HG03045 (cell line): ENCODE results near the gene TMED9.
A peak's percentile ranks its signal among the peaks of the same experiment; 100 is the strongest.
"Not testable (repeated sequence)": the region's sequence is repeated elsewhere in the genome, so short reads cannot be mapped to it uniquely, and the experiment has no call there.

ENCODE experiments used
- ATAC-seq: cut with Tn5 transposase; IDR thresholded peaks from one replicate; pipeline ENCODE4 v1.9.1; 2021; ENCODE audit warnings: mild to moderate bottlenecking, moderate library complexity; ENCODE audit not compliant: unreplicated experiment

TMED9 gene

GRCh38 chr5:177592010-177592834, at the start of gene TMED9:
Gene TMED9, plus strand, starts transcription at chr5:177592203. Its CDS starts 12 bp downstream, at chr5:177592215.
- peak; percentile 95 for ATAC-seq

- no peak for ATAC-seq
Observed at GRCh38 chr5:177542816-177543465, 49.1 kb upstream of the TMED9 start.

GRCh38 chr5:177545487-177546257, 46.3 kb upstream of the TMED9 start:
- ATAC-seq, result no peak

GRCh38 chr5:177546258-177546741, 45.7 kb upstream of the TMED9 start:
- ATAC-seq, result no peak

GRCh38 chr5:177547736-177548135, 44.3 kb upstream of the TMED9 start:
- no peak for ATAC-seq

GRCh38 chr5:177548495-177548894, 43.5 kb upstream of the TMED9 start:
- ATAC-seq, result no peak

GRCh38 chr5:177550122-177550521, 41.9 kb upstream of the TMED9 start:
- ATAC-seq, result no peak

- ATAC-seq, result no peak
Observed at GRCh38 chr5:177552839-177553455, 39.1 kb upstream of the TMED9 start.

- peak; percentile 43 for ATAC-seq
Observed at GRCh38 chr5:177553671-177554429, 38.2 kb upstream of the TMED9 start.

GRCh38 chr5:177554474-177555111, 37.4 kb upstream of the TMED9 start, which contains the start of gene FAM193B:
Gene FAM193B, minus strand, starts transcription at chr5:177554563. Its CDS starts 105 bp downstream, at chr5:177554458.
- ATAC-seq, result peak; percentile 88

- ATAC-seq, result no peak
Observed at GRCh38 chr5:177555228-177555627, 36.8 kb upstream of the TMED9 start.

- ATAC-seq, result no peak
Observed at GRCh38 chr5:177555665-177556064, 36.3 kb upstream of the TMED9 start.

GRCh38 chr5:177557041-177557647, 34.9 kb upstream of the TMED9 start:
- ATAC-seq, result no peak

GRCh38 chr5:177557796-177558195, 34.2 kb upstream of the TMED9 start:
- no peak for ATAC-seq

- not testable (repeated sequence) for ATAC-seq
Observed at GRCh38 chr5:177559446-177559941, 32.5 kb upstream of the TMED9 start.

GRCh38 chr5:177565046-177565445, 27.0 kb upstream of the TMED9 start:
- no peak for ATAC-seq

GRCh38 chr5:177568326-177568725, 23.7 kb upstream of the TMED9 start:
- no peak for ATAC-seq

GRCh38 chr5:177569894-177570293, 22.1 kb upstream of the TMED9 start:
- ATAC-seq, result no peak

GRCh38 chr5:177575488-177575887, 16.5 kb upstream of the TMED9 start:
- ATAC-seq, result no peak
